ENCODE data around the gene DERA.

GRCh38 chr12:15873556-15873955 is 37.6 kb upstream of the DERA start:
- TF ChIP-seq POLR2A (IDR thresholded peaks at IDR 0.05; ENCODE audit: low read length) (no peak), GATA1 (IDR thresholded peaks at IDR 0.05; ENCODE audit: low read depth, low read length) (no peak)
